Prostate gland (tissue), 2 donors: ENCODE measurements around the gene SULT4A1.

Source experiments
- CTCF ChIP-seq, 4 experiments: fragments of 200-600 bp in 2 of 4; fragments of 450-650 bp in 2 of 4; sonication (generic) in 2 of 4; IDR thresholded peaks; 1 replicate in 3 of 4; 2 replicates in 1 of 4; pipeline ENCODE4 v1.5.1; 2016 to 2019; ENCODE audit warnings: antibody characterized with exemption in 4 of 4, mild to moderate bottlenecking in 2 of 4, moderate library complexity in 2 of 4
- POLR2A ChIP-seq: fragments of 450-650 bp; IDR thresholded peaks from one replicate; pipeline ENCODE4 v1.6.1; 2016; ENCODE audit warnings: antibody characterized with exemption, mild to moderate bottlenecking

GRCh38 chr22:43819931-43820640, 42.2 kb downstream of the SULT4A1 start:
- TF ChIP-seq CTCF (IDR thresholded peaks at IDR 0.05) (no peak), POLR2A (no peak)
